Measurements from ENCODE around the gene FGF14.

DNA sequence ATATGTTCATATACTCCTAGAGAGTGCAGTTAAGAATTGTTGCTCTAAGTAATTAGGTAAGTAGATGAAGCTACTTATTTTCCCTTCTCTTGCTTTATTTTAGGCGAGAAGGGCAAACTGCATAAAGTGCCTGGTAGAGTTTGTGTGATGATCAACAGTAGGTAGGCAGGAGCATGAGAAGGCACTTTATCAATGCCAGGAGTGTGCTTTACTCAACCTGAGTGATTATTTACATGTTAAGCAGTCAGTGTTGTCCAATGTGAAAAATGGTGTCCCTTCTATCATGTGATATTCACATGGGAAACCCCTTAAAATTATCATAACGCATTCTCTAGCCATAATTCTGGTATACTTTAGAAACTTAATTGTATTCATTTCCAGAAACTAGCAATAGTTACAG lies 655.3 kb downstream of the FGF14 start:
- TF ChIP-seq, protein P1, sequence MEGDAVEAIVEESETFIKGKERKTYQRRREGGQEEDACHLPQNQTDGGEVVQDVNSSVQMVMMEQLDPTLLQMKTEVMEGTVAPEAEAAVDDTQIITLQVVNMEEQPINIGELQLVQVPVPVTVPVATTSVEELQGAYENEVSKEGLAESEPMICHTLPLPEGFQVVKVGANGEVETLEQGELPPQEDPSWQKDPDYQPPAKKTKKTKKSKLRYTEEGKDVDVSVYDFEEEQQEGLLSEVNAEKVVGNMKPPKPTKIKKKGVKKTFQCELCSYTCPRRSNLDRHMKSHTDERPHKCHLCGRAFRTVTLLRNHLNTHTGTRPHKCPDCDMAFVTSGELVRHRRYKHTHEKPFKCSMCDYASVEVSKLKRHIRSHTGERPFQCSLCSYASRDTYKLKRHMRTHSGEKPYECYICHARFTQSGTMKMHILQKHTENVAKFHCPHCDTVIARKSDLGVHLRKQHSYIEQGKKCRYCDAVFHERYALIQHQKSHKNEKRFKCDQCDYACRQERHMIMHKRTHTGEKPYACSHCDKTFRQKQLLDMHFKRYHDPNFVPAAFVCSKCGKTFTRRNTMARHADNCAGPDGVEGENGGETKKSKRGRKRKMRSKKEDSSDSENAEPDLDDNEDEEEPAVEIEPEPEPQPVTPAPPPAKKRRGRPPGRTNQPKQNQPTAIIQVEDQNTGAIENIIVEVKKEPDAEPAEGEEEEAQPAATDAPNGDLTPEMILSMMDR (IDR thresholded peaks at IDR 0.05; ENCODE audit: insufficient read depth, low read length, poor library complexity, severe bottlenecking): no peak
- no peak for TF ChIP-seq EZH2phosphoT487 (conservative IDR thresholded peaks at IDR 0.05; ENCODE audit: low read length)
